HFFc6 (cell line): ENCODE results near the gene GNA14. TPM values are rescaled to one million over a fixed set of nuclear protein-coding genes. Genes with fewer than 3 reads are reported as not detected.

Experiments used
- DNase-seq: peaks from one replicate; pipeline ENCODE4 v3.0.0-alpha.2; 2018
- H3K27ac Mint-ChIP-seq: 2 replicates; pipeline ENCODE4 v1.8.0; 2020; ENCODE audit warnings: mild to moderate bottlenecking, mixed read lengths
- H3K27me3 Mint-ChIP-seq: 2 replicates; pipeline ENCODE4 v1.8.0; 2021; ENCODE audit warnings: mild to moderate bottlenecking, moderate library complexity, mixed read lengths; ENCODE audit not compliant: insufficient read depth
- H3K36me3 Mint-ChIP-seq: 2 replicates; pipeline ENCODE4 v1.8.0; 2021; ENCODE audit warnings: low read depth, mixed read lengths
- H3K4me1 Mint-ChIP-seq: 2 replicates; pipeline ENCODE4 v1.8.0; 2020; ENCODE audit warnings: low read depth, mixed read lengths
- H3K4me3 Mint-ChIP-seq: 2 replicates; pipeline ENCODE4 v1.8.0; 2020; ENCODE audit warnings: mild to moderate bottlenecking, moderate library complexity, mixed read lengths
- H3K9me3 Mint-ChIP-seq: 2 replicates; pipeline ENCODE4 v1.8.0; 2020; ENCODE audit warnings: mild to moderate bottlenecking, mixed read lengths
- total RNA-seq, 6 experiments: library from RNA; stranded (reverse); fragmentation: NEBNext Ultra II Directional; extraction: Animal tissue kit (Norgen Biotek cat#: 25700); gene quantifications; 2 replicates in 1 of 6; 3 replicates in 5 of 6; pipeline ENCODE4 v1.2.3, GENCODE V29; 2021
- TF ChIP-seq, protein P1 (sequence below): fragments of 200-600 bp; sonication (generic); IDR thresholded peaks from 2 replicates; pipeline ENCODE4 v1.5.0; 2021; ENCODE audit warnings: antibody characterized with exemption, mild to moderate bottlenecking

The GNA14 gene
- total RNA-seq, 6 experiments from 2014 or later: not detected

DNA sequence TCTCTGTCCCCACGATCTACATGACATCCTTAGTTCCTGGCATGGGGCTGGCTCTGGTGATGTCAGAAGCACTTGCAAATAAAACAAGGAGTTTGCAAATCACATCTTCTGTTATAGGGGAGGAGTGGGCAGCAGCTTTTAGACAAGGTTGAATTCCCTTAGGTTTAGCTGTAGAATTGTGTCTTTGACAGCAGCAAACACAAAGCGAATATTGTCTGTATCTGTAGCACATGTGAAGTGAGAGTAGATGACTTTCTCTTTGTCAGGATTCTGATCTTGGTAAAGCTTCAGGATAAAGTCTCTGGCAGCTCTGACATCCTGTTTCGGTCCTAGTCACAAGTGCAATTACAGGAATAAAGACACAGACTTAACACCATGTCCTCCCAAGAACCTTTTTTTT is 224.3 kb downstream of the GNA14 start:
- no peak for DNase-seq
- TF ChIP-seq, protein P1, sequence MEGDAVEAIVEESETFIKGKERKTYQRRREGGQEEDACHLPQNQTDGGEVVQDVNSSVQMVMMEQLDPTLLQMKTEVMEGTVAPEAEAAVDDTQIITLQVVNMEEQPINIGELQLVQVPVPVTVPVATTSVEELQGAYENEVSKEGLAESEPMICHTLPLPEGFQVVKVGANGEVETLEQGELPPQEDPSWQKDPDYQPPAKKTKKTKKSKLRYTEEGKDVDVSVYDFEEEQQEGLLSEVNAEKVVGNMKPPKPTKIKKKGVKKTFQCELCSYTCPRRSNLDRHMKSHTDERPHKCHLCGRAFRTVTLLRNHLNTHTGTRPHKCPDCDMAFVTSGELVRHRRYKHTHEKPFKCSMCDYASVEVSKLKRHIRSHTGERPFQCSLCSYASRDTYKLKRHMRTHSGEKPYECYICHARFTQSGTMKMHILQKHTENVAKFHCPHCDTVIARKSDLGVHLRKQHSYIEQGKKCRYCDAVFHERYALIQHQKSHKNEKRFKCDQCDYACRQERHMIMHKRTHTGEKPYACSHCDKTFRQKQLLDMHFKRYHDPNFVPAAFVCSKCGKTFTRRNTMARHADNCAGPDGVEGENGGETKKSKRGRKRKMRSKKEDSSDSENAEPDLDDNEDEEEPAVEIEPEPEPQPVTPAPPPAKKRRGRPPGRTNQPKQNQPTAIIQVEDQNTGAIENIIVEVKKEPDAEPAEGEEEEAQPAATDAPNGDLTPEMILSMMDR: no peak
- no peak overlapping the region for H3K4me3 Mint-ChIP-seq
- H3K27me3 Mint-ChIP-seq: no peaks in the 10 kb centered on the region
- peaks cover 27% of the 10 kb centered on the region for H3K4me1 Mint-ChIP-seq
- no peaks in the 10 kb centered on the region; the same call in 1 of the 2 replicates for H3K9me3 Mint-ChIP-seq
- H3K27ac Mint-ChIP-seq: no peak overlapping the region
- H3K36me3 Mint-ChIP-seq: no peaks in the 10 kb centered on the region

DNA sequence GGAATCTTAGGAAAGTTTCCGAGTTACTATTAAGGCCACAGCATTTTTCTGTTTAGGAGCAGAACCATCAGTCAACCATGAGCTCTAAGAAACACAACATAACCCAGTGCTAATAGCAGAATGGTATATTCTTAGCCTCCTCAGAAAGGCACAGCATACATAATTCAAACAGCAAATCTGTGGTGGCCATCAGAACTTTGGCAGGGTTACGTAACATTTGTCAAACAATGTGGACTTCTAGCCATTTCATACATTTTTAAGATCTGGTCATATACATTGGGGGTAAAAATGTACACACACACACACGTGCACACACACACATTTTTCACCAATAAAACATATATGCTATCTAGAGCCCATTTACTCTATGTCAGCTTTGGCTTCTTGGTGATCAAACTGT is 225.2 kb downstream of the GNA14 start:
- Mint-ChIP-seq H3K27ac (no peak overlapping the region), H3K36me3 (no peaks in the 10 kb centered on the region), H3K9me3 (no peaks in the 10 kb centered on the region; the same call in 1 of the 2 replicates), H3K4me1 (peaks cover 35% of the 10 kb centered on the region), H3K4me3 (no peak overlapping the region), H3K27me3 (no peaks in the 10 kb centered on the region)
- TF ChIP-seq, protein P1: no peak
- DNase-seq: no peak

DNA sequence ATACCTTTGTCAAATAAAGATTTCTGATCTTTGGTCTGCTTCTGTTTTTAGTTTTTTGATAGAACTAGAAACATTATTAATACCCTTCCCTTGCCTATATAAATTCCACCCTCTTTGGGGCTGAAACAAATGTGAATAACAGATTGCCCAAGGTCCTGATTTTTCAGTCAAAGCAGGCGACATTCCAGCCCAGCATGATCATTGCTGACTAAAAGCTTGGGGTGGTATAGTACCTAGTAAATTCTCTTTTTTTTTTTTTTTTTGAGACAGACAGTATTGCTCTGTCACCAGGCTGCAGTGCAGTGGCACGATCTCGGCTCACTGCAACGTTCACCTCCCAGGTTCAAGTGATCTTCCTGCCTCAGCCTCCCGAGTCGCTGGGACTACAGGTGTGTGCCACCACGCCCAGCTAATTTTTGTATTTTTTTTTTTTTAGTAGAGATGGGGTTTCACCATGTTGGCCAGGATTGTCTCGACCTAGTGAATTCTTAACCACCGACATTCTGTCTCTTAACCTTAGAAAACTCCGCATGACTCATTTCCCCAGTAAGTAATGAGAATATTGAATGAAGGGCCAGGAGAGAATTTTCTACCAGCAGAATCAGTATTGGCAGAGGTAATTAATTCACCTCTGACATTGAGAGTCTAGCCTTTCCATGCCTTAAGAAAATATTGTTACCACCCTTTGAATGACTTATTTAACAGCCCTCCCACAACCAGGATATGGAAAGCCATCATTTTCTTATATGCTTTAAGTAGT is 226.4 kb downstream of the GNA14 start:
- TF ChIP-seq, protein P1: no peak
- H3K9me3 Mint-ChIP-seq: no peaks in the 10 kb centered on the region; the same call in 1 of the 2 replicates
- no peak overlapping the region for H3K27ac Mint-ChIP-seq
- no peaks in the 10 kb centered on the region for H3K27me3 Mint-ChIP-seq
- peaks cover 43% of the 10 kb centered on the region for H3K4me1 Mint-ChIP-seq
- H3K36me3 Mint-ChIP-seq: no peaks in the 10 kb centered on the region
- H3K4me3 Mint-ChIP-seq: no peak overlapping the region
- DNase-seq: no peak

DNA sequence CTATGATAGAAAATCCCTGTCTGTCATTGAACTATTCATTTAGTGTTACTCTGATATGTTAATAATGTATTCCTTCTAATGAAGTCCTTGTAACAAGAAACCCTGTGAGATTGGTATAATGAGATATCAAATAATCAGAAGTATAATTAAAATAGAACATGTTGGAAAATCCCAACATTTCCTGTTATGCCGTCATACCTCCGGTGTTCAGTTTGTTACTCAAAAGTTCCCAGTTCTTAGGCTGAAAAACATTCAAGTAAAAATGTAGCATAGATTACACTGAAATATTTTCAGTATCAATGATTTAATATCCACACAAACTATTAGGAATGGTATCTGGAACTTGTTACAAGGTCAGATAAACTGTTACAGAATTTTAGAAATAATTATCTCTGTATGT is 227.5 kb downstream of the GNA14 start:
- no peaks in the 10 kb centered on the region; the same call in 1 of the 2 replicates for H3K9me3 Mint-ChIP-seq
- TF ChIP-seq, protein P1: no peak
- peaks cover 45% of the 10 kb centered on the region for H3K4me1 Mint-ChIP-seq
- DNase-seq: no peak
- no peak overlapping the region for H3K4me3 Mint-ChIP-seq
- no peaks in the 10 kb centered on the region for H3K27me3 Mint-ChIP-seq
- H3K36me3 Mint-ChIP-seq: no peaks in the 10 kb centered on the region
- no peak overlapping the region for H3K27ac Mint-ChIP-seq

DNA sequence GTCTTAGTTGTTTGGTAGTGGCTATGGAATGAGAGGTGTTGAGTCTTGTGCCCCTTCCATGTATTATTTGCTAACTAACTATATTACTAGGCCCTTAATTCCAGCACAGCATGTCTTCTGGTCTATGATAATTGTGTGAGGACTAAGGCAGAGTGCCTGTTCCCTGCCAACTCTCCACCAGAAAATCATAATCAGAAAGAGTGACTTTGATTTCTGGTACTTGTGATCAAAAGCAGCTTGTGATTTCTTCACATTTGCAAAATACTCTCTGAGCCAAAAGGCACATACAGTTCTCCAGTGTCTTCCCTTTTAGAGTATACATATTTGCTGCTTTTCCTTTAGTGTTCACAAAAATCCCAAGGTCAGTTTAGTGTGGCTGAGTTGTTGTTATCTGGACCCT is 229.9 kb downstream of the GNA14 start:
- Mint-ChIP-seq H3K27ac (peak overlapping the region; percentile 73), H3K9me3 (no peaks in the 10 kb centered on the region), H3K27me3 (no peaks in the 10 kb centered on the region), H3K4me3 (no peak overlapping the region), H3K36me3 (no peaks in the 10 kb centered on the region), H3K4me1 (peaks cover 35% of the 10 kb centered on the region)
- DNase-seq: no peak
- TF ChIP-seq, protein P1: no peak
